ENCODE data around the gene MCCC2. TPM values are rescaled to one million over a fixed set of nuclear protein-coding genes. Genes with fewer than 3 reads are reported as not detected.

The MCCC2 gene
- total and polyA plus RNA-seq, 2 of the 8 experiments (the other 6 are each of a cell fraction or from before 2014, with no cell fraction given): 71.7 to 86.6 TPM

- CTCF ChIA-PET (ENCODE audit: partially characterized antibody): interaction anchor here (0.6 to 1.5 kb wide), 3 partner anchors 48 to 113 kb away, joined by 3 to 5 read pairs (median 4); no protein-coding TSS in a partner anchor
- DNase-seq (ENCODE audit: low read depth in 1 of 2, low spot score in 2 of 2) (no peak), FAIRE-seq (no peak)
- Histone ChIP-seq H3K4me1 (replicated peaks in 1 of 4; ENCODE audit: control insufficient read depth in 3 of 4, insufficient read depth in 4 of 4, low read length in 3 of 4) (no peaks in the 10 kb centered on the region), H3K9ac (replicated peaks in 1 of 4; ENCODE audit: extremely low read depth in 1 of 4, low read depth in 3 of 4, low read length in 3 of 4) (no peak overlapping the region), H2BK5ac (ENCODE audit: low read depth, low read length) (no peak overlapping the region), H3K23me2 (ENCODE audit: low read depth, low read length) (no peaks in the 10 kb centered on the region), H3K4ac (replicated peaks; ENCODE audit: insufficient read length, low read depth, low read length) (no peak overlapping the region), H3K36me3 (ENCODE audit: control insufficient read depth in 2 of 4, insufficient read depth in 4 of 4, low read length in 3 of 4) (peaks cover 0 to 14% (median 9%) of the 10 kb centered on the region in 4 experiments; a peak in 5 of 8 replicates), H3K27me3 (replicated peaks in 1 of 4; ENCODE audit: control insufficient read depth in 3 of 4, extremely low read depth in 1 of 4, insufficient read depth in 3 of 4, low read length in 3 of 4) (no peaks in the 10 kb centered on the region), H4K20me1 (replicated peaks in 1 of 2; ENCODE audit: control insufficient read depth in 1 of 2, insufficient read depth in 2 of 2, low read length in 2 of 2) (no peaks in the 10 kb centered on the region), H3K79me2 (ENCODE audit: control insufficient read depth in 1 of 2, insufficient read depth in 2 of 2, low read length in 2 of 2) (no peaks in the 10 kb centered on the region), H2AK5ac (ENCODE audit: low read depth, low read length) (no peak overlapping the region), H4K5ac (ENCODE audit: insufficient read length, low read depth, low read length) (no peak overlapping the region), H3K56ac (replicated peaks; ENCODE audit: insufficient read length, low read depth, low read length) (no peak overlapping the region), H3K14ac (ENCODE audit: insufficient read length) (no peak overlapping the region), H3K79me1 (ENCODE audit: low read depth, low read length) (no peaks in the 10 kb centered on the region), H3K4me3 (ENCODE audit: extremely low read depth in 1 of 4, insufficient read depth in 2 of 4, low read depth in 3 of 4, low read length in 4 of 4) (no peak overlapping the region), H3K9me3 (ENCODE audit: insufficient read depth in 2 of 2, low read depth in 1 of 2, low read length in 1 of 2) (no peaks in the 10 kb centered on the region), H2AFZ (ENCODE audit: low read length) (no peak overlapping the region), H3K27ac (ENCODE audit: low read depth, low read length) (no peak overlapping the region), H3K4me2 (ENCODE audit: insufficient read depth in 1 of 2, low read depth in 2 of 2, low read length in 2 of 2) (no peak overlapping the region), H3K23ac (ENCODE audit: insufficient read length) (no peak overlapping the region), H4K8ac (ENCODE audit: extremely low read depth, insufficient read depth, low read length) (no peak overlapping the region), H2BK120ac (replicated peaks; ENCODE audit: low read depth, low read length) (no peak overlapping the region), H2BK20ac (ENCODE audit: low read length) (no peak overlapping the region), H4K91ac (replicated peaks; ENCODE audit: insufficient read length, low read length) (no peak overlapping the region), H2BK12ac (ENCODE audit: low read depth, low read length) (no peak overlapping the region), H3K18ac (ENCODE audit: extremely low read depth, low read length) (no peak overlapping the region), H2BK15ac (ENCODE audit: low read length) (no peak overlapping the region)
- TF ChIP-seq RXRA (IDR thresholded peaks at IDR 0.05; ENCODE audit: insufficient read depth, low read depth, low read length): no peak
- TF ChIP-seq KDM1A (IDR thresholded peaks at IDR 0.05; ENCODE audit: borderline replicate concordance, low read length): no peak
- no peak for TF ChIP-seq GABPA (IDR thresholded peaks at IDR 0.05; ENCODE audit: borderline replicate concordance, insufficient read depth, low read length)
- TF ChIP-seq SP2 (IDR thresholded peaks at IDR 0.05; ENCODE audit: low read length): no peak
- no peak for TF ChIP-seq SIRT6 (IDR thresholded peaks at IDR 0.05; ENCODE audit: low read length)
- peak; percentile 30 to 40; a peak in 2 of 4 replicates for TF ChIP-seq RAD21 (IDR thresholded peaks at IDR 0.05 in 1 of 2, conservative IDR thresholded peaks at IDR 0.05 in 1 of 2; ENCODE audit: low read depth in 2 of 2, low read length in 2 of 2)
- no peak for TF ChIP-seq NRF1 (IDR thresholded peaks at IDR 0.05; ENCODE audit: low read depth, low read length)
- peak in 1 of 3 experiments; percentile 3; a peak in 2 of 4 replicates for TF ChIP-seq CTCF (IDR thresholded peaks at IDR 0.05; ENCODE audit: control extremely low read depth in 1 of 3, insufficient read depth in 1 of 3, low read depth in 1 of 3, low read length in 3 of 3)
- 91% methylated on average over 3 of the region's 3 CpGs; no CpG with 5 or more reads in 1 of the 2 experiments for WGBS, 2 experiments (ENCODE audit: extremely low coverage in 1 of 2, insufficient coverage in 1 of 2, insufficient read length in 1 of 2, insufficient replicate concordance in 2 of 2, low coverage in 1 of 2, low lambda C conversion rate in 2 of 2, missing lambda C conversion rate in 1 of 2)
- POLR2A ChIA-PET (ENCODE audit: partially characterized antibody): no interaction called here
Measured at GRCh38 chr5:71658916-71659662, 71.9 kb downstream of the MCCC2 start.

All from H1 (cell line).